HCT116 (cell line): Measurements from ENCODE around the gene NKX2-1. TPM values are rescaled to one million over a fixed set of nuclear protein-coding genes. Genes with fewer than 3 reads are reported as not detected.

Experiments used
- ATAC-seq: fragments of 200-7000 bp; cut with Tn5 transposase; 2 replicates; pipeline ENCODE4 v1.9.1; 2020; ENCODE audit warnings: mild to moderate bottlenecking, moderate library complexity
- BruUV-seq: library from RNA; stranded (reverse); fragments of 400-500 nt; replicated peaks from 2 replicates; lab custom pipeline; 2021; lab: Mats Ljungman, UMichigan
- CTCF ChIA-PET: fragments of 300-600 bp; sonication (Branson Sonifier 250); formaldehyde crosslinking; loops from one replicate; lab custom pipeline; 2021; ENCODE audit warnings: antibody characterized with exemption; lab: Charles Lee
- POLR2A ChIA-PET: fragments of 300-600, 350-600 bp; sonication (Branson Sonifier 250); formaldehyde crosslinking; loops from one replicate; lab custom pipeline; 2021; ENCODE audit warnings: antibody characterized with exemption; lab: Charles Lee
- RAD21 ChIA-PET, 2 experiments: fragments of 300-600 bp; sonication (Branson Sonifier 250); formaldehyde crosslinking; loops; one replicate each; lab custom pipeline; 2023; ENCODE audit warnings: low total read pairs in 2 of 2; ENCODE audit not compliant: uncharacterized antibody in 2 of 2, unreplicated experiment in 2 of 2, low non-redundant PET in 1 of 2; lab: Charles Lee
- DNase-seq: peaks from one replicate; pipeline ENCODE4 v3.0.0-alpha.2; 2010; ENCODE audit warnings: low read depth, low spot score
- H2AFZ ChIP-seq: fragments of 200-600 bp; shearing (Covaris generic), sonication (generic); 2 replicates; pipeline ENCODE4 v1.6.1; 2017; ENCODE audit warnings: low read depth, mixed run types, mixed read lengths, antibody characterized with exemption, low read length; ENCODE audit not compliant: poor library complexity, severe bottlenecking
- H3K27ac ChIP-seq: 2 replicates; pipeline ENCODE4 v1.5.1; 2012; ENCODE audit warnings: low read depth, low read length
- H3K27me3 ChIP-seq: fragments of 200-600 bp; sonication (generic); 2 replicates; pipeline ENCODE4 v1.6.1; 2016; ENCODE audit warnings: mixed run types, low read length, mixed read lengths; ENCODE audit not compliant: insufficient read depth
- H3K36me3 ChIP-seq, 2 experiments: fragments of 200-500 bp in 1 of 2; fragments of 200-600 bp in 1 of 2; sonication (Bioruptor generic) in 1 of 2; sonication (generic) in 1 of 2; 2 replicates each; pipeline versions ENCODE4 v1.5.1 to v1.6.1; 2014 to 2016; ENCODE audit warnings: low read length in 2 of 2, inconsistent platforms in 1 of 2, mixed read lengths in 1 of 2, mixed run types in 1 of 2; ENCODE audit not compliant: insufficient read depth in 2 of 2, control insufficient read depth in 1 of 2
- H3K4me1 ChIP-seq, 2 experiments: fragments of 200-600 bp in 1 of 2; sonication (generic) in 1 of 2; 2 replicates each; pipeline versions ENCODE4 v1.5.1 to v1.6.1; 2012 to 2017; ENCODE audit warnings: low read length in 2 of 2, inconsistent platforms in 1 of 2, mild to moderate bottlenecking in 1 of 2, mixed read lengths in 1 of 2, mixed run types in 1 of 2, moderate library complexity in 1 of 2; ENCODE audit not compliant: insufficient read depth in 2 of 2, control insufficient read depth in 1 of 2
- H3K4me2 ChIP-seq: fragments of 200-600 bp; sonication (generic); 2 replicates; pipeline ENCODE4 v1.6.1; 2017; ENCODE audit warnings: mixed run types, low read length, mixed read lengths
- H3K4me3 ChIP-seq, 2 experiments: fragments of 200-600 bp in 1 of 2; sonication (generic) in 1 of 2; replicated peaks in 1 of 2; 2 replicates each; pipeline ENCODE4 v1.5.1; 2011 to 2016; ENCODE audit warnings: low read length in 2 of 2, control low read depth in 1 of 2, low read depth in 1 of 2, mild to moderate bottlenecking in 1 of 2, mixed read lengths in 1 of 2, mixed run types in 1 of 2
- H3K79me2 ChIP-seq: fragments of 200-600 bp; sonication (generic); 2 replicates; pipeline ENCODE4 v1.6.1; 2017; ENCODE audit warnings: mild to moderate bottlenecking, mixed run types, low read length, moderate library complexity, mixed read lengths; ENCODE audit not compliant: insufficient read depth
- H3K9ac ChIP-seq: fragments of 200-600 bp; sonication (generic); 2 replicates; pipeline ENCODE4 v1.6.1; 2016; ENCODE audit warnings: low read length, mixed read lengths
- H3K9me2 ChIP-seq: fragments of 200-600 bp; sonication (generic), shearing (Covaris generic); 2 replicates; pipeline ENCODE4 v1.6.1; 2017; ENCODE audit warnings: mixed run types, mild to moderate bottlenecking, moderate library complexity; ENCODE audit not compliant: insufficient read depth
- H3K9me3 ChIP-seq, 2 experiments: fragments of 200-500 bp in 1 of 2; fragments of 200-600 bp in 1 of 2; sonication (Bioruptor generic) in 1 of 2; sonication (generic) in 1 of 2; 2 replicates each; pipeline ENCODE4 v1.6.1; 2014 to 2017; ENCODE audit warnings: low read length in 2 of 2, mixed read lengths in 2 of 2, inconsistent platforms in 1 of 2, low read depth in 1 of 2, mild to moderate bottlenecking in 1 of 2, mixed run types in 1 of 2, moderate library complexity in 1 of 2; ENCODE audit not compliant: control insufficient read depth in 1 of 2, insufficient read depth in 1 of 2
- H4K20me1 ChIP-seq: fragments of 200-600 bp; sonication (generic), shearing (Covaris generic); 2 replicates; pipeline ENCODE4 v1.6.1; 2017; ENCODE audit warnings: mixed run types, mild to moderate bottlenecking, moderate library complexity; ENCODE audit not compliant: insufficient read depth
- CBX3 ChIP-seq: IDR thresholded peaks from 2 replicates; pipeline ENCODE4 v1.6.1; 2012; ENCODE audit warnings: low read depth
- CEBPB ChIP-seq: IDR thresholded peaks from 2 replicates; pipeline ENCODE4 v1.6.1; 2012; ENCODE audit warnings: low read depth
- FOSL1 ChIP-seq: IDR thresholded peaks from 2 replicates; pipeline ENCODE4 v1.6.1; 2012; ENCODE audit warnings: low read depth
- POLR2AphosphoS5 ChIP-seq: IDR thresholded peaks from 2 replicates; pipeline ENCODE4 v1.6.1; 2011; ENCODE audit warnings: mild to moderate bottlenecking, low read depth, low read length, moderate library complexity
- RAD21 ChIP-seq: IDR thresholded peaks from 2 replicates; pipeline ENCODE4 v1.6.1; 2012; ENCODE audit warnings: low read depth, mild to moderate bottlenecking
- SIN3A ChIP-seq: IDR thresholded peaks from 2 replicates; pipeline ENCODE4 v1.6.1; 2012; ENCODE audit warnings: low read depth
- YY1 ChIP-seq: IDR thresholded peaks from 2 replicates; pipeline ENCODE4 v1.6.1; 2011; ENCODE audit warnings: low read length, low read depth, moderate library complexity, mild to moderate bottlenecking; ENCODE audit not compliant: insufficient replicate concordance; ENCODE audit errors: extremely low read depth
- ZFX ChIP-seq: fragments of 450-650 bp; IDR thresholded peaks from 2 replicates; pipeline ENCODE4 v1.6.1; 2017
- intact Hi-C: fragments of 100-400 bp; cut with micrococcal nuclease; formaldehyde crosslinking; loops from 2 replicates; pipeline ENCODE4 v1.10.0; 2022
- total RNA-seq: library from RNA; stranded (reverse); gene quantifications from one replicate; pipeline ENCODE4 v1.2.1, GENCODE V29; 2021; ENCODE audit not compliant: unreplicated experiment
- TF ChIP-seq, protein P1 (sequence below), 3 experiments: fragments of 200-600 bp in 1 of 3; sonication (generic) in 1 of 3; IDR thresholded peaks in 2 of 3; conservative IDR thresholded peaks in 1 of 3; 2 replicates each; pipeline ENCODE4 v1.5.1; 2012 to 2017; ENCODE audit warnings: low read depth in 2 of 3, low read length in 2 of 3, antibody characterized with exemption in 1 of 3, borderline replicate concordance in 1 of 3, control low read depth in 1 of 3, mild to moderate bottlenecking in 1 of 3, mixed read lengths in 1 of 3, mixed run types in 1 of 3, moderate library complexity in 1 of 3; ENCODE audit not compliant: insufficient read depth in 1 of 3
- TF ChIP-seq, protein P2 (sequence below): IDR thresholded peaks from 2 replicates; pipeline ENCODE4 v1.6.1; 2012

NKX2-1 gene
- total RNA-seq, 1 experiment from 2014 or later: 0.84 TPM

DNA sequence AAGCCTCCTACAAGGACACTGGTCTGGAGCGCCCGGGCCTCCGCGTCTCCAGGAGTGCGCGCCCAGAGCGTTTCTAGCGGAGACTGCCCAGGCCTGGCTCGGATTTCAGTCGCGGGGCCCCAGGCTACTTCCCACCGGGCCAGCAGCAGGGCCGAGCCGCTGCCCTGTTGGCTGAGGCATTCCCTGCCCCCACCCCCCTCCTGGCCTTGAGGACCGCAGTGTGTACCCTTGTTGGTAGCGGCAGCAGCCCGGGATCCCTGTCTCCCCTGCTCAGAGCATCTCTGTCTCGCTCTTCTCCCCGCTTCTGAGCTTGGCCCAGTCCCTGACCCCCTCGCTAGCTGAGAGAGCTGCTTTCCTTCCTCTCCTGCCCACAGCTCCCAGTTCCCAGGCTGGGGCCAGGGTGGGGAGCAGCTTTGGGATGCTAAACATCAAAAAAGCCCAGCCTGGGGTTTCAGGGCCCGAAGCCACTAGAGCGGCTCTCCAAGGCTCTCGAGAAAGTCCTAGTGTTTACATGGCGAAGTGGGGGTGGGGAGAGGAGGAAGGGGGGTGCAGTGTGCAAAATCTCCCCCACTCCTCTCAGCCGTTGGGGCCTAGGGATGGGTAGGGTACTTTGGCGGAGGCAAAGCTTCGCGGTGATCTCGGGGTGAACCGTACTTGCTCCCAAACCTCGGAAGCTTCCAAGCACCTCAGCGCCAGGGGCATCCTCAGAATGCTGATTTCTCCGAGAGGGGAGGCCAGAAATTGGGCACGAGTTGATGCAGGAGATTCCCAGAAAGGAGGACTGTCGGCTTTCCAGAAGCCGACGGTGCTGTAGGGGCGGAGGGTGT lies 6.4 kb downstream of the NKX2-1 start:
- Histone ChIP-seq H3K79me2 (no peaks in the 10 kb centered on the region), H2AFZ (no peak overlapping the region), H3K4me1 (no peaks in the 10 kb centered on the region), H3K27me3 (peaks cover 19% of the 10 kb centered on the region), H3K9me3 (no peaks in the 10 kb centered on the region), H3K27ac (no peak overlapping the region), H3K9ac (no peak overlapping the region), H4K20me1 (no peaks in the 10 kb centered on the region), H3K4me2 (no peak overlapping the region), H3K9me2 (no peaks in the 10 kb centered on the region), H3K36me3 (no peaks in the 10 kb centered on the region), H3K4me3 (no peak overlapping the region)
- intact Hi-C loops: no loop called here
- ATAC-seq: no peak
- ChIA-PET POLR2A (no interaction called here), RAD21 (no interaction called here), CTCF (no interaction called here)
- no TSS peak for BruUV-seq
- DNase-seq: no peak
- TF ChIP-seq YY1 (no peak), RAD21 (no peak), CEBPB (no peak), ZFX (no peak), CBX3 (no peak), FOSL1 (no peak), POLR2AphosphoS5 (no peak), SIN3A (no peak)
- TF ChIP-seq, protein P1, sequence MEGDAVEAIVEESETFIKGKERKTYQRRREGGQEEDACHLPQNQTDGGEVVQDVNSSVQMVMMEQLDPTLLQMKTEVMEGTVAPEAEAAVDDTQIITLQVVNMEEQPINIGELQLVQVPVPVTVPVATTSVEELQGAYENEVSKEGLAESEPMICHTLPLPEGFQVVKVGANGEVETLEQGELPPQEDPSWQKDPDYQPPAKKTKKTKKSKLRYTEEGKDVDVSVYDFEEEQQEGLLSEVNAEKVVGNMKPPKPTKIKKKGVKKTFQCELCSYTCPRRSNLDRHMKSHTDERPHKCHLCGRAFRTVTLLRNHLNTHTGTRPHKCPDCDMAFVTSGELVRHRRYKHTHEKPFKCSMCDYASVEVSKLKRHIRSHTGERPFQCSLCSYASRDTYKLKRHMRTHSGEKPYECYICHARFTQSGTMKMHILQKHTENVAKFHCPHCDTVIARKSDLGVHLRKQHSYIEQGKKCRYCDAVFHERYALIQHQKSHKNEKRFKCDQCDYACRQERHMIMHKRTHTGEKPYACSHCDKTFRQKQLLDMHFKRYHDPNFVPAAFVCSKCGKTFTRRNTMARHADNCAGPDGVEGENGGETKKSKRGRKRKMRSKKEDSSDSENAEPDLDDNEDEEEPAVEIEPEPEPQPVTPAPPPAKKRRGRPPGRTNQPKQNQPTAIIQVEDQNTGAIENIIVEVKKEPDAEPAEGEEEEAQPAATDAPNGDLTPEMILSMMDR (IDR thresholded peaks at IDR 0.05 in 2 of 3, conservative IDR thresholded peaks at IDR 0.05 in 1 of 3; ENCODE audit: borderline replicate concordance in 1 of 3, insufficient read depth in 1 of 3, low read depth in 2 of 3, low read length in 2 of 3): no peak
- TF ChIP-seq, protein P2, sequence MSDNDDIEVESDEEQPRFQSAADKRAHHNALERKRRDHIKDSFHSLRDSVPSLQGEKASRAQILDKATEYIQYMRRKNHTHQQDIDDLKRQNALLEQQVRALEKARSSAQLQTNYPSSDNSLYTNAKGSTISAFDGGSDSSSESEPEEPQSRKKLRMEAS: no peak
- TF ChIP-seq, all 23 proteins: peak for 0
